ENCODE measurements around the gene TRPV6. TPM values are rescaled to one million over a fixed set of nuclear protein-coding genes. Genes with fewer than 3 reads are reported as not detected.

Gene TRPV6
- total and polyA plus RNA-seq, 4 donors = 0.32 to 1.5 (median 0.36) TPM; not detected in 1

GRCh38 chr7:142857625-142858024, 27.9 kb downstream of the TRPV6 start:
- DNase-seq (ENCODE audit: low spot score) = no peak
- H3K36me3 ChIP-seq (ENCODE audit: control insufficient read depth in 4 of 4, insufficient read depth in 3 of 4, low read depth in 1 of 4, low read length in 3 of 4) = no peaks in the 10 kb centered on the region
- no peak overlapping the region for H3K27ac ChIP-seq (ENCODE audit: low read depth in 1 of 2, low read length in 2 of 2)
- H3K4me3 ChIP-seq (ENCODE audit: low read depth in 1 of 3, low read length in 3 of 3) = no peak overlapping the region
- peaks cover 2 to 24% (median 15%) of the 10 kb centered on the region in 4 donors for H3K4me1 ChIP-seq (ENCODE audit: control insufficient read depth in 4 of 4, insufficient read depth in 4 of 4, low read length in 3 of 4)
- no peaks in the 10 kb centered on the region for H3K27me3 ChIP-seq (ENCODE audit: control insufficient read depth in 4 of 4, insufficient read depth in 4 of 4, low read length in 3 of 4)
- WGBS = 88% methylated on average over 5 of the region's 5 CpGs
- no peaks in the 10 kb centered on the region for H3K9me3 ChIP-seq (ENCODE audit: control insufficient read depth in 4 of 4, low read length in 3 of 4)
- H3K9ac ChIP-seq (ENCODE audit: low read depth in 1 of 2, low read length in 2 of 2) = no peak overlapping the region
- TF ChIP-seq FOXA2 (IDR thresholded peaks at IDR 0.05) (no peak), JUND (IDR thresholded peaks at IDR 0.05) (no peak), YY1 (IDR thresholded peaks at IDR 0.05) (no peak), EGR1 (IDR thresholded peaks at IDR 0.05; ENCODE audit: low read depth in 2 of 2) (no peak), FOXA1 (IDR thresholded peaks at IDR 0.05) (no peak), HNF4A (conservative IDR thresholded peaks at IDR 0.05) (no peak), TAF1 (conservative IDR thresholded peaks at IDR 0.05) (no peak), RAD21 (IDR thresholded peaks at IDR 0.05) (no peak), NR2F2 (IDR thresholded peaks at IDR 0.05) (no peak), SP1 (IDR thresholded peaks at IDR 0.05) (no peak), HNF4G (IDR thresholded peaks at IDR 0.05) (no peak), RXRA (IDR thresholded peaks at IDR 0.05) (no peak), GABPA (IDR thresholded peaks at IDR 0.05 in 1 of 2, conservative IDR thresholded peaks at IDR 0.05 in 1 of 2) (no peak)
- TF ChIP-seq, protein P1, sequence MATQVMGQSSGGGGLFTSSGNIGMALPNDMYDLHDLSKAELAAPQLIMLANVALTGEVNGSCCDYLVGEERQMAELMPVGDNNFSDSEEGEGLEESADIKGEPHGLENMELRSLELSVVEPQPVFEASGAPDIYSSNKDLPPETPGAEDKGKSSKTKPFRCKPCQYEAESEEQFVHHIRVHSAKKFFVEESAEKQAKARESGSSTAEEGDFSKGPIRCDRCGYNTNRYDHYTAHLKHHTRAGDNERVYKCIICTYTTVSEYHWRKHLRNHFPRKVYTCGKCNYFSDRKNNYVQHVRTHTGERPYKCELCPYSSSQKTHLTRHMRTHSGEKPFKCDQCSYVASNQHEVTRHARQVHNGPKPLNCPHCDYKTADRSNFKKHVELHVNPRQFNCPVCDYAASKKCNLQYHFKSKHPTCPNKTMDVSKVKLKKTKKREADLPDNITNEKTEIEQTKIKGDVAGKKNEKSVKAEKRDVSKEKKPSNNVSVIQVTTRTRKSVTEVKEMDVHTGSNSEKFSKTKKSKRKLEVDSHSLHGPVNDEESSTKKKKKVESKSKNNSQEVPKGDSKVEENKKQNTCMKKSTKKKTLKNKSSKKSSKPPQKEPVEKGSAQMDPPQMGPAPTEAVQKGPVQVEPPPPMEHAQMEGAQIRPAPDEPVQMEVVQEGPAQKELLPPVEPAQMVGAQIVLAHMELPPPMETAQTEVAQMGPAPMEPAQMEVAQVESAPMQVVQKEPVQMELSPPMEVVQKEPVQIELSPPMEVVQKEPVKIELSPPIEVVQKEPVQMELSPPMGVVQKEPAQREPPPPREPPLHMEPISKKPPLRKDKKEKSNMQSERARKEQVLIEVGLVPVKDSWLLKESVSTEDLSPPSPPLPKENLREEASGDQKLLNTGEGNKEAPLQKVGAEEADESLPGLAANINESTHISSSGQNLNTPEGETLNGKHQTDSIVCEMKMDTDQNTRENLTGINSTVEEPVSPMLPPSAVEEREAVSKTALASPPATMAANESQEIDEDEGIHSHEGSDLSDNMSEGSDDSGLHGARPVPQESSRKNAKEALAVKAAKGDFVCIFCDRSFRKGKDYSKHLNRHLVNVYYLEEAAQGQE (IDR thresholded peaks at IDR 0.05) = no peak
- TF ChIP-seq, protein P2, sequence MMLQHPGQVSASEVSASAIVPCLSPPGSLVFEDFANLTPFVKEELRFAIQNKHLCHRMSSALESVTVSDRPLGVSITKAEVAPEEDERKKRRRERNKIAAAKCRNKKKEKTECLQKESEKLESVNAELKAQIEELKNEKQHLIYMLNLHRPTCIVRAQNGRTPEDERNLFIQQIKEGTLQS (IDR thresholded peaks at IDR 0.05) = no peak
- TF ChIP-seq, protein P3, sequence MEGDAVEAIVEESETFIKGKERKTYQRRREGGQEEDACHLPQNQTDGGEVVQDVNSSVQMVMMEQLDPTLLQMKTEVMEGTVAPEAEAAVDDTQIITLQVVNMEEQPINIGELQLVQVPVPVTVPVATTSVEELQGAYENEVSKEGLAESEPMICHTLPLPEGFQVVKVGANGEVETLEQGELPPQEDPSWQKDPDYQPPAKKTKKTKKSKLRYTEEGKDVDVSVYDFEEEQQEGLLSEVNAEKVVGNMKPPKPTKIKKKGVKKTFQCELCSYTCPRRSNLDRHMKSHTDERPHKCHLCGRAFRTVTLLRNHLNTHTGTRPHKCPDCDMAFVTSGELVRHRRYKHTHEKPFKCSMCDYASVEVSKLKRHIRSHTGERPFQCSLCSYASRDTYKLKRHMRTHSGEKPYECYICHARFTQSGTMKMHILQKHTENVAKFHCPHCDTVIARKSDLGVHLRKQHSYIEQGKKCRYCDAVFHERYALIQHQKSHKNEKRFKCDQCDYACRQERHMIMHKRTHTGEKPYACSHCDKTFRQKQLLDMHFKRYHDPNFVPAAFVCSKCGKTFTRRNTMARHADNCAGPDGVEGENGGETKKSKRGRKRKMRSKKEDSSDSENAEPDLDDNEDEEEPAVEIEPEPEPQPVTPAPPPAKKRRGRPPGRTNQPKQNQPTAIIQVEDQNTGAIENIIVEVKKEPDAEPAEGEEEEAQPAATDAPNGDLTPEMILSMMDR (IDR thresholded peaks at IDR 0.05; ENCODE audit: low read depth, low read length, missing input control) = no peak
- TF ChIP-seq, protein P4, sequence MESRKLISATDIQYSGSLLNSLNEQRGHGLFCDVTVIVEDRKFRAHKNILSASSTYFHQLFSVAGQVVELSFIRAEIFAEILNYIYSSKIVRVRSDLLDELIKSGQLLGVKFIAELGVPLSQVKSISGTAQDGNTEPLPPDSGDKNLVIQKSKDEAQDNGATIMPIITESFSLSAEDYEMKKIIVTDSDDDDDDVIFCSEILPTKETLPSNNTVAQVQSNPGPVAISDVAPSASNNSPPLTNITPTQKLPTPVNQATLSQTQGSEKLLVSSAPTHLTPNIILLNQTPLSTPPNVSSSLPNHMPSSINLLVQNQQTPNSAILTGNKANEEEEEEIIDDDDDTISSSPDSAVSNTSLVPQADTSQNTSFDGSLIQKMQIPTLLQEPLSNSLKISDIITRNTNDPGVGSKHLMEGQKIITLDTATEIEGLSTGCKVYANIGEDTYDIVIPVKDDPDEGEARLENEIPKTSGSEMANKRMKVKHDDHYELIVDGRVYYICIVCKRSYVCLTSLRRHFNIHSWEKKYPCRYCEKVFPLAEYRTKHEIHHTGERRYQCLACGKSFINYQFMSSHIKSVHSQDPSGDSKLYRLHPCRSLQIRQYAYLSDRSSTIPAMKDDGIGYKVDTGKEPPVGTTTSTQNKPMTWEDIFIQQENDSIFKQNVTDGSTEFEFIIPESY (IDR thresholded peaks at IDR 0.05) = no peak
- TF ChIP-seq, protein P5, sequence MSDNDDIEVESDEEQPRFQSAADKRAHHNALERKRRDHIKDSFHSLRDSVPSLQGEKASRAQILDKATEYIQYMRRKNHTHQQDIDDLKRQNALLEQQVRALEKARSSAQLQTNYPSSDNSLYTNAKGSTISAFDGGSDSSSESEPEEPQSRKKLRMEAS (IDR thresholded peaks at IDR 0.05) = no peak

All from liver (tissue), 9 donors.